HEK293T (cell line): ENCODE data around the gene NOX3.

ENCODE experiments used
- ELF4 ChIP-seq: fragments of 450-650 bp; IDR thresholded peaks from 2 replicates; pipeline ENCODE4 v1.6.1; 2017; ENCODE audit warnings: antibody characterized with exemption
- SUZ12 ChIP-seq: fragments of 450-650 bp; IDR thresholded peaks from 2 replicates; pipeline ENCODE4 v1.6.1; 2016; ENCODE audit warnings: mild to moderate bottlenecking

- no peak for TF ChIP-seq ELF4
- no peak for TF ChIP-seq SUZ12
Observed at GRCh38 chr6:155419161-155419560, 36.5 kb downstream of the NOX3 start.
